ENCODE data around the gene HEATR5B.
"Not testable (repeated sequence)": the region's sequence is repeated elsewhere in the genome, so short reads cannot be mapped to it uniquely, and the experiment has no call there.

HEATR5B gene

GRCh38 chr2:36976065-36976464, 108.1 kb downstream of the HEATR5B start:
- DNase-seq = no peak

DNA sequence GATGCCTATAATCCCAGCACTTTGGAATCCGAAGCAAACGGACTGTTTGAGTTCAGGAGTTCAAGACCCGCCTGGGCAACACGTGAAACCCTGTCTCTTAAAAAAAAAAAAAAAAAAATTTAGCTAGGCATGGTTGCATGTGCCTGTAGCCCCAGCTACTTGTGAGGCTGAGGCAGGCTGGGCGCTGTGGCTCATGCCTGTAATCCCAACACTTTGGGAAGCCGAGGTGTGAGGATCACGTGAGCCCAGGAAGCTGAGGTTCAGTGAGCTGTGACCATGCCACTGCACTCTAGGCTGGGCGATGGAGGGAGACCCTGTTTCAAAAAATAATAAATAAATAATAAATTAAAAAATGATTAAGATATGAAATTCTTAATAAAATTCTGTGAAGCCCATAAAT, 108.9 kb downstream of the HEATR5B start:
- no peak for DNase-seq

DNA sequence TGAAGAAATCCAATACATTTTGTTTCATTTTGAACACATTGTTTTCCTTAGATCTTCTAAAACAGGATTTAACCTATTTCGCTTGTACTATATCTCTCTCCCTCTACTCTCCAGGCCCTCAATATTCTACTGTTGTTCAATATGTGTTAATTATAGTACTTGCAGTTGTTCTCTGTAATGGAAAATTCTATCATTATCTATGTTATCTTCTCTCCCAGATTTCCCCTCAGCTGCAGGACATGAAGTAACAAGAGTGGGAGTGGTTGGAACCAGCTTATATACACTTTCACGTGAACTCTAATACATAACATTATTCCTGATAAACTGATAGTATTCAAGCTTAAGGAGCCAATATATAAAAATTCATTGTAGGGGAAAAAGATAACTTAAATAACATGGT, 110.9 kb downstream of the HEATR5B start:
- no peak for DNase-seq

DNA sequence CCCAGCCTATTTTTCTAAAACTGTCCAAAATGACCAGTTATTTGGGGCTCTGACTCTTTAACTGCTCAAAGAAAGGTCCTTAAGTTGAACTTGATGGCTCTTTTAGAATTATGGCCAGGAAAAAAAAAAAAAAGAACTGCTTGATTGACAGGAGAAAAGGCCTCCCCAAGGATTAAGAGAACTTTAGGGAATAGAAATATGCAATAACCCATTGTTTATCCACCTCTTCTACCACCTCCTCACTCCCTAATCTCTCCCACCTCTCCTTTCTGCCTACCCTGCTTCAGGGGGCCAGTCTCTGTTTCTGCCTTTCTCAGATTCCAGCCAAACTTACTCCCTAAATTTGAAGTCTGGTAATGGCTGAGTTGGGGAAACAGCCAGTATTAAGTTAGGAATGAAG, 112.2 kb downstream of the HEATR5B start:
- no peak for DNase-seq

DNA sequence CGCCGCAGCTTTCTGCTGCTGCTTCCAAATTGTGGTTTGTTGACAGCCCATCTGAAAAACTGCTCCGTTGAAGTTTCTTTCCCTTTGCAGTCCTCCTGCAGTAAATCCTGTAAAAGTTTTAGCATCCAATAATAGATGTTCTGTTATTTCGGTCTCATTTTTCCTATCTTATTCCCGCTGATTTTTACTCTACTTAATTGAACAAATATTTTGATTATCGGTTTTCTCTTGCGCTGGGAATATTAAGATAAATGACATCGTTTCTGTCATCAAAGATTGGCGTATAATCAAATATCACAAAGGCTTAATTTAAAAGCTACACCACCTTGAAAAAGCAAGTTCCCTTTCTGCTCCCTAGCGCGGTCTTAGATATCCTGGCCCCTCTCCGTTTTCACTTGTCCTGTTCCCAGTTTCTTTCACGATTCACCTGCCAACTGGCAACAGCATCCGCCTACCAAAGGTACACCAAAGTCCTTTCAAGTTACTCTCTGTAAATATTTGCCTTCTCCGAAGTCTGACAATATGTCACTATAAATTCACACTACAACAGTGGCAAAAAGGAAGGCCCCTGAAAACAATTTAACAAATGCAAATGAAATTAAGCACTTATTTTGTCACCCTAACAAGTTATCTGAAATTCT, 116.8 kb downstream of the HEATR5B start:
- DNase-seq = peak; percentile 42

DNA sequence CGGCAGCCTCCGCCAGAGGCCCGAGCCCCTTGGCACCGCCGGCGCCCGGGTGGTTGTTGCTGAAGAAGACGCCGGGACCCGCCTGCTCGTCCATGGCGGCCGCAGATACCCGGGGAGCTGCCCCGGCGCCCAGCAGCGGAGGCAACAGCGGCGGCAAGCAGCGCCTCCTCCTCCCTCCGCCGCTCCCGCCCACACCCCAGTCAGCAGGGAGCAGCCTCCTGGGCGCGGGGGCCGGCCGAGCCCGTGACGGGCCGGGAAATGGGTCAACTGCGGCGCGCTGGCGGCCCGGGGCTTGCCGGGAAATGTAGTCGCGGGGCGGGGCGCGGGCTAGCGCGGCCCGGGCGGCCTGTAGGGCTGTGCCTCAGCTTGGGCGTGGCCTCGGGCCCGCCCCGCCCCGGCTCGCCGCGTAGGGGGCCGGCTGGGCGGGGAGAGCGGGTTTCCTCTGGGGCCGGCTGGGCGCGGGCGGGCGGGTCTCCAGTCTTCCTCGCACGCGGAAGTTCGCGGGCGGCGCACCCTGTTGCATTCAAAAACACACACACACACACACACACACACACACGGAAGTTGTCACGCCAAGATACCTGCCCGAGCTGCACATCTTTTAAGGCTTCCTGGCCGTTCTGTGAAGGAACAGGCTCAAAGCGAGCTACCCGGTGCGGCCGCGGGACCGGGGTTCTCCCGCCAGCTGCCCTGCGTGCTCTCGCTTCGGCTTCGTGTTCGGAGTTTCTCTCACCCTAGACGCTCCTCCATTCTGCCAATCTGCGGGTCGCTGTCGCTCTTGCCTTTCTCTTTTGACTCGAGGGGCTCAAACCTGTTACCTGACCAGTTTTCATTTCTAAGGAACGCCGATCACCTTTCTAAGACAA, 117.6 kb downstream of the HEATR5B start, which contains the start of gene STRN:
Gene STRN (minus strand): TSS at position 167 of the 866 bp plus-strand sequence. CDS start 73 bp downstream, at position 94.
- DNase-seq = peak; percentile 97

DNA sequence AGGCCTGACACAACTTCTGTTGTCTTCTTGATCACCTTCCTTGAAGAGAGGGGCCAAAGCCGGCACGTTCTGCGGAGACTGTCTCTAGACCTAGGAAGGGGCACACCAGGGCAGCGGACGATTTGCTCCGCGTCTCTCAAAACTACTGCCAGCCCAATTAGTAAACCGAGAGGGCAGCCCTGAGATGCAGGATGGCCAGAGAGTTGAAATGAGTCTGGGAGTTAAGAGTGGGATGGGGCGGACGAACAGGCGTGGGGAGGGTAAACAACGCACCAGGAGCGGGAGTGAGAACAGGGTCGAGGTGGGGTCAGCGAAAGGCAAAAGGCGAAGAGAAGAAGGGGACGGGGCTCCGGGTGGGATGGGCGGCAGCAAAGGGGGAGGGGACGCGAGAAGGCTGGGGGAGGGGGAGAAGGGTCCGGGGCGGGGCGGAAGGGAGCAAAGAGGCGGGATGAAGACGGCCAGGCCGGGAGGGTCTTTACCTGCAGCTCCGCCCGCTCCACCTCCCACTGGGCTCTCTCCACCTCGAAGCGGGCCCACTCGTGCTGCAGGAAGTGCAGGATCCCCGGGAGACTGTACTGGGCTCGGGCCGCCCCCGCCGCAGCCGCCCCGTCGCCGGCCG, 118.3 kb downstream of the HEATR5B start:
- DNase-seq = peak; percentile 77

DNA sequence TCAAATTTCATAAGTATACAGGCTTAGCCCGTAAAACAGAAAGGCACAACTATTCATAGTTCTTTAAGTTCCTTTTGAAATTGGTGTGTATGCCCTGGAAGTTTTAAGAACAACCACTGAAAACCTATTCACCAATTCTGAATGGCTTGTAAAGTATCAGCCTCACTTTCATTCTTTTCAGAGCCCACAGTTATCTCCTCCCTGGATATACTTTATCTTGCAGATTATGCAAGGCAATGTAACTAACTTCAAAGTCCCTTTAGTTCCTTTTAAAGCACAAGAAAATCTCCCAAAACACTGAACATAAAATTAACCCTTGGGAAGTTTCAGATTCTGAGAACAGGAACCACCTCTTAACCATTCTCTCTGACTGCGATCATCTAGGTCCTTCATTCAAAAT, 119.0 kb downstream of the HEATR5B start:
- peak; percentile 19 for DNase-seq

DNA sequence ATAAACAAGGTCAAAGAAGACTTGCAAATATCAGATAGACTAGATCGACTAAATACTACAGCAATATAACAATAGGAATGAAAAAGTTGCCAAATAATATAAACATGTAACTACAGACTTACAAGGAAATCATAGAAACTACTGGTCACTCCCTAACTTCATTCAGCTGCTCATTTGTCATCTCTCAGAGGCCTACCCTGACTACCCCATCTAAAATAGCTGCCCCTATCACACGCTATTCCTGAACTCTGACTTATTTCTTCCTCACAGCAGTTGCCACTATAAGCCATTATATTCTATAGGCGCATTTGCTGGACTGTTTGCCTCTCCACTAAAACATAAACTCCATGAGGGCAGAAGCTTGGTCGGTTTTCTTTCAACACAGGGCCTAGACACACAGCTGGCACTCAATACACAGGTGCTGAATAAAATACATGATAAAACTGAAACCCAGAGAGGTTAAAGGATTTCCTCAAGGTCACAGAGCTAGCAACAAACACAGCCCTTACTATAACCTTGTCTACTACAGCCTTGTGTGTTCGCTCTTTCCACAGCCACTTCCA, 119.6 kb downstream of the HEATR5B start:
- DNase-seq = no peak

DNA sequence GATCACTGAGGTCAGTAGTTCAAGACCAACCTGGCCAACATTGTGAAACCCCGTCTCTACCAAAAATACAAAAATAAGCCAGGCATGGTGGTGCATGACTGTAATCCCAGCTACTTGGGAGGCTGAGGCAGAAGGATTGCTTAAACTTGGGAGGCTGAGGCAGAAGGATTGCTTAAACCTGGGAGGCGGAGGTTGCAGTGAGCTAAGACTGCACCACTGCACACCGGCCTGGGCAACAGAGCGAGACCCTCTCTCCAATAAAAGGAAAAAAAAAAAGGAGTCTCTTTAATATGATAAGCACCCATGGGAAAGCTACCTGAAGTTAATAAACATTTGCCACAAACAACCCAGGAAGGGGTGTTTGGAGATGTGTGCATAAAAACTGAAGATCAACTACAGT, 120.4 kb downstream of the HEATR5B start:
- DNase-seq = no peak

GRCh38 chr2:36963106-36963505, 121.1 kb downstream of the HEATR5B start:
- no peak for DNase-seq

GRCh38 chr2:36960773-36961172, 123.4 kb downstream of the HEATR5B start:
- DNase-seq = no peak

DNA sequence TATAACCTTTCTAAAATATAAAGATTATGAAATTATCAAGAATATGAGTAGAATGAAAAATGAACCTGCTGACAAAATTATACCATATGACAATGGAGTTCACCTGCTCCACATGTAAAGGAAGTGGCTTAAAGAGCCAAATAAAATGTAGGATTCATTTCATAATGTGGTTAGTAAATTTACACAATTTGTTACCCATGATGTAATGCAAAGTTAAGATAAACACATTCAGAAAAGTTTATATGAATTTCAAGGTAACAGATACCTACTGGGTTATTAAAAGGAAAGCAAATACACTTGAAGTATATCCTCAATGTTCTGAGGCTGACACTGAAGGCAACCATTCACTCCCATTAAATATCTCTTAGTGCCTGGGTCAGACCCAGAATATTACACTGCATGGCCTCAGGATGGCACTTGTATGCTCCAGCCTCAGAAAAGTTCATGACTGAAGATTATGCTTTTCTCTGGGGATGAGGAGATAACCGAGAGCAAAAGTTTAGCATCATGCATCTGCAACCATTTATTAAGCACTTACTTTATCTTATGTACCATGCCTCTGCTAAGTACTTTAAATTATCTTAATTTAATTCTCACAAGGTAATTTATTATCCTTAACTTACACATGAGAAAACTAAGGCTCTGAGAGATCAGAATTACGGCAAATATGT, 124.0 kb downstream of the HEATR5B start:
- no peak for DNase-seq

- DNase-seq = no peak
Measured at GRCh38 chr2:36954977-36955607, 129.1 kb downstream of the HEATR5B start.

DNA sequence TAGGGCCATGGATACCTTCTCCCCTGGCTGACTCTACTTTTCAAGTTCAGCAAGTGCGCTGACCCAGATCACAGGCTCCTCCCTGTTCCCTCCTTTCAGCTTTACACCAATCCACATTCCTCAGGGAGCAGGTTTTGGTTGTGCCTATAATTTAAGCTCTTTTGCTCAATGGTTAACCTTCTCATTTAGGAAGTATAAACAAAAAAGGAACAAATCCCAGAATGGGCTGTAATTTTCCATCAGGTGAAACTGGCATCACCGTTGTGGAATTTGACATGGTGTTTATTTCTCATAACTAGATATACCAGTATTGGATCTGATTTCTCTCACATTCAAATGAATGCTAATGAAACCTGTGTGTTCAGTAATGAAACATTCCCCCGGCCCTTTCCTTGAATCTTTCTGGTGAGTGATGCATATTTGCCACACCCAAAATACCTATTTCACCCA, 131.4 kb downstream of the HEATR5B start:
- no peak for DNase-seq

GRCh38 chr2:36951574-36951973, 132.6 kb downstream of the HEATR5B start:
- no peak for DNase-seq

DNA sequence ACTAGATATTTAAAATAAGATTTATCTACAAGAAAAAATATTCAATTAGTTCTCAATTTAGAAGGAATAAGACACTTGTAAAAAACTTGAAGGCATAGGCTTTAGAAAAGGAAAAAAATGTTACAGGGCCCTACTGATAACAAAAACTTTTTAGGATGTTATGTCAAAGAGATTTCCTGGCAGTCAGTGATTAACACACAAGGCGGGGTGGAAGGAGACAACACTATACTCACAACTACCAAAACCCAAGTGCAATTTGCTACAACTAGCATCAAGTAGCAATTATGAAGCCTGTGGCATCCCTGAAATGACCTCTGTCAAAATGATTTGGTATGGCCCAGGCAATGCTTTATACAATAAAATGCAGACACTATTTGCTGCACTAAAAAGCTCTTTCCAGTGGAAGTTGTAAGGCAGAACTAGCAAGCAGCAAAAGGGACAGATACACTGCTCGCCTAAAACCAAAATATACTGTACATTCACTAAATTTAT, 133.1 kb downstream of the HEATR5B start:
- peak; percentile 41 for DNase-seq

- no peak for DNase-seq
Measured at GRCh38 chr2:36949845-36950244, 134.3 kb downstream of the HEATR5B start.

DNA sequence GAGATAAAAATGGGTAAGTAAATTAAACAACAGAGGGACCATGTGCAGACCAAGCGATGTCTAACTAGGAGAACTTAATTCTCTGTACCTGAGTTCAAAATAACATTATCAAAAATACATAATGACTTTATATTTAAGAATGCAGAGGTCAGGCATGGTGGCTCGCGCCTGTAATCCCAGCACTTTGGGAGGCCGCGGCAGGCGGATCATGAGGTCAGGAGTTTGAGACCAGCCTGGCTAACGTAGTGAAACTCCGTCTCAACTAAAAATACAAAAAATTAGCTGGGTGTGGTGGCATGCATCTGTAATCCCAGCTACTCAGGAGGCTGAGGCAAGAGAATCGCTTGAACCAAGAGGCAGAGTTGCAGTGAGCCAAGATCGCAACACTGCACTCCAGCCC, 138.9 kb downstream of the HEATR5B start:
- not testable (repeated sequence) for DNase-seq

DNA sequence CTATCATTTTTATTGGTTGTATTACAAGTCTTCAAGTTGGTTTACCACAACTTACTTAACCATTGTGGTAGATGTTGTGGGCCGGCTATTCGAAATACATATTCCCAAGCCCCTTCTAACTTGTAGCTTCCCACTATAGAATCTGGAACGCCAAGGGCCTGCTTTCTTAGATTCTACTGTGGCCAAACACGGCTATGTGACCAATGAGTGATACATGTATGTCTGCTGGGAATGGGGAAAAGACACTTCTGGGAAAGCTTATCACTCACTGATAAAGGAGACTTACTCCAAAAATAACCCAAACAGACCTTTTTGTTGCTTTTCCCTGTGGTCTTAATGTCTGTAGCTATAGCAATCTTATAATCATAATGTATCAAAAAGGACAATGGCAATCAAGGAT, 142.3 kb downstream of the HEATR5B start:
- no peak for DNase-seq

DNA sequence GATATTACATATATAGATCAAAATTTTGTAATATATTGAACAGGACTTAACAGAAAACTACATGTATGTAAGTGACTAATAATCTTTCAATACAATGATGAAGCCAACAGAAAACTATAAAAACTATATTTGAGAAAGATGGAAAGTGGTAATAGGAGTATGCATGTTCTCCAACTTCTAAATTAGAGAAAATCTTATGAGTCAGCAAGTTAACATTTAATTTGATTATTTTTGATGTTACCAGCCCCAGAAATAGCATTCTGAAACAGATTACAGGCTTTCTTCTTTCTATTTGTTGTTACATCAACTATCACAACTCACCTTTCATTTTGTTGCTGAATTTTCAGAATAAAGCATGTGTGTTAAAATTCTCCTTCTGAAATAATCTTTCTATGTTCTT, 147.6 kb downstream of the HEATR5B start:
- not testable (repeated sequence) for DNase-seq

DNA sequence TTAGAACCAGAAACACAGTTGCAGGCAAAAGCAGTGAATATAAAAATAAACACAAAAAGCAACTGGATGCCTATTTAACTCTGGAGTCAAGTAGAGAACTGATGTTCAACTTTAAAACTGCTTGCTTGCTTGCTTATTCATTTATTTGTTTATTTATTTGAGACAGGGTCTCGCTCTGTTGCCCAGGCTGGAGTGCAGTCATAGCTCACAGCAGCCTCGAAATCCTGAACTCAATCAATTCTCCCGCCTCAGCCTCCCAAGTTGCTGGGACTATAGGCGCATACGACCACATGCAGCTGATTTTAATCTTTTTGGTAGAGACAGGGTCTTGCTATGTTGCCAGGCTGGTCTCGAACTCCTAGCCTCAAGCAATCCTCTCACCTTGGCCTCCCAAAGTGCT, 152.5 kb downstream of the HEATR5B start:
- not testable (repeated sequence) for DNase-seq

All from eye (tissue), 1 donor.